GM10248 (cell line): Measurements from ENCODE around the gene ZNF688.
A peak's percentile ranks its signal among the peaks of the same experiment; 100 is the strongest.
"Not testable (repeated sequence)": the region's sequence is repeated elsewhere in the genome, so short reads cannot be mapped to it uniquely, and the experiment has no call there.

Experiments used
- CTCF ChIA-PET: fragments of 300-600 bp; sonication (Branson Sonifier 250); formaldehyde crosslinking; extraction: SDS; loops from one replicate; lab custom pipeline; 2021; ENCODE audit warnings: antibody characterized with exemption; lab: Yijun Ruan, JAX
- POLR2A ChIA-PET: fragments of 350-650 bp; sonication (Branson Sonifier 250); formaldehyde crosslinking; extraction: SDS; loops from one replicate; lab custom pipeline; 2020; ENCODE audit warnings: antibody characterized with exemption; lab: Yijun Ruan, JAX
- DNase-seq: peaks from one replicate; pipeline ENCODE4 v3.0.0; 2012; ENCODE audit errors: extremely low spot score
- TF ChIP-seq, protein P1 (sequence below): IDR thresholded peaks from 2 replicates; pipeline ENCODE4 v1.5.1; 2012; ENCODE audit warnings: mild to moderate bottlenecking, low read depth; ENCODE audit errors: extremely low read depth, missing control alignments, control extremely low read depth

The ZNF688 gene

DNA sequence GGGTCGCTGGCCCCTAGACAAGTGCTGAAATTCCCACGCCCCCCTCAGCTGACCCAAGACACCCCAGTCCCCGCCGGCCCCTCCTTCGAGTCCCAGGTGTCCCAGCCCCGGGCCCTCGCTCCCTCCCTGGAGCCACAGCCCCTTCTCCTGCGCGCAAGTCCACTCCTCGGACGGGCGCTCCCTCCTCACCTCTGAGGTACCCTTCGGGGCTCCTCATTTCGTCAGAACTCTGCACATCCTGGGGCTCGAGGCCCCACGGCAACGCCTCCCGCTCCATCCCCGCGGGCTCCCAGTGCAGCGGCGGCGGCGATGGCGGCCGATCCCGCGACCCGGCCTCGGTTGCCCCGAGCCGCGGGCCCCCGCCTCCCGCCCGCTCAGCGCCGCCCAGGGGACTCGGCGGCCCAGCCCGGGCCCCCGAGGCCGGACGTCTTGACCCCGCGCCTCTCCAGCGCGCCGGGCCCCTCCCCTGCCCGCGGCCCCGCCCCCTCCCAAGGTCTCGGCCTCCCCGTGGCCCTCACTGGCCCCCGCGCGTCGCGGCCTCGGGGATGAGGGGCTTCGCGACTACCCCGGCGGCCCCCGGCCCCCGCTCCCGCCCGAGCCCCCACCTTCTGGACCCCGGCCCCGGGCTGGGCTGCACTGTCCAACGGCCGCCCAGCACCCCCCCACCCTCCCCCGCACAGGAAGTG lies 45.2 kb downstream of the ZNF688 start, which contains the start of gene ZNF768:
Gene ZNF768 (minus strand): TSS at position 430 of the 686 bp plus-strand sequence. CDS start 153 bp downstream, at position 277.
- POLR2A ChIA-PET, result interaction anchor here (1.0 kb wide), 1 partner anchor 68 kb away, joined by 7 read pairs; no protein-coding TSS in a partner anchor
- TF ChIP-seq, protein P1, sequence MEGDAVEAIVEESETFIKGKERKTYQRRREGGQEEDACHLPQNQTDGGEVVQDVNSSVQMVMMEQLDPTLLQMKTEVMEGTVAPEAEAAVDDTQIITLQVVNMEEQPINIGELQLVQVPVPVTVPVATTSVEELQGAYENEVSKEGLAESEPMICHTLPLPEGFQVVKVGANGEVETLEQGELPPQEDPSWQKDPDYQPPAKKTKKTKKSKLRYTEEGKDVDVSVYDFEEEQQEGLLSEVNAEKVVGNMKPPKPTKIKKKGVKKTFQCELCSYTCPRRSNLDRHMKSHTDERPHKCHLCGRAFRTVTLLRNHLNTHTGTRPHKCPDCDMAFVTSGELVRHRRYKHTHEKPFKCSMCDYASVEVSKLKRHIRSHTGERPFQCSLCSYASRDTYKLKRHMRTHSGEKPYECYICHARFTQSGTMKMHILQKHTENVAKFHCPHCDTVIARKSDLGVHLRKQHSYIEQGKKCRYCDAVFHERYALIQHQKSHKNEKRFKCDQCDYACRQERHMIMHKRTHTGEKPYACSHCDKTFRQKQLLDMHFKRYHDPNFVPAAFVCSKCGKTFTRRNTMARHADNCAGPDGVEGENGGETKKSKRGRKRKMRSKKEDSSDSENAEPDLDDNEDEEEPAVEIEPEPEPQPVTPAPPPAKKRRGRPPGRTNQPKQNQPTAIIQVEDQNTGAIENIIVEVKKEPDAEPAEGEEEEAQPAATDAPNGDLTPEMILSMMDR, result no peak
- CTCF ChIA-PET, result interaction anchor here (0.9 to 1.6 kb wide), 5 partner anchors 16 to 103 kb away, joined by 3 to 7 read pairs (median 5); no protein-coding TSS in a partner anchor
- DNase-seq, result peak; percentile 84

DNA sequence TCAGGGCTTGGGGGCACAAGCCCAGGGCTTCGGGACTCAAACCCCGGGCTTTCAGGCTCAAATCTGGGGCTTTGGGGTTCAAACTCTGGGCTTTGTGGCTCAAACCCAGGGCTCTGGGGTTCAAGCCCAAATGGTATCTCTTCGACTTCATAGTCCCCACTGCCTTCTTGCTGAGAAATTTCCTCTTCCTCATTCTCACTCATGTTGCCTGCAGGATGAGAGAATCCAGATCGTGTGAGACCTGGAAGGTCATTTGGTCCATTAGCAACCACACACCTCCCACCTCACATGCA lies 45.7 kb downstream of the ZNF688 start:
- no peak for DNase-seq
- ChIA-PET CTCF (interaction anchor here (1.0 to 1.6 kb wide), 4 partner anchors 15 to 103 kb away, joined by 3 to 5 read pairs (median 4); no protein-coding TSS in a partner anchor), POLR2A (no interaction called here)
- TF ChIP-seq, protein P1, result no peak

DNA sequence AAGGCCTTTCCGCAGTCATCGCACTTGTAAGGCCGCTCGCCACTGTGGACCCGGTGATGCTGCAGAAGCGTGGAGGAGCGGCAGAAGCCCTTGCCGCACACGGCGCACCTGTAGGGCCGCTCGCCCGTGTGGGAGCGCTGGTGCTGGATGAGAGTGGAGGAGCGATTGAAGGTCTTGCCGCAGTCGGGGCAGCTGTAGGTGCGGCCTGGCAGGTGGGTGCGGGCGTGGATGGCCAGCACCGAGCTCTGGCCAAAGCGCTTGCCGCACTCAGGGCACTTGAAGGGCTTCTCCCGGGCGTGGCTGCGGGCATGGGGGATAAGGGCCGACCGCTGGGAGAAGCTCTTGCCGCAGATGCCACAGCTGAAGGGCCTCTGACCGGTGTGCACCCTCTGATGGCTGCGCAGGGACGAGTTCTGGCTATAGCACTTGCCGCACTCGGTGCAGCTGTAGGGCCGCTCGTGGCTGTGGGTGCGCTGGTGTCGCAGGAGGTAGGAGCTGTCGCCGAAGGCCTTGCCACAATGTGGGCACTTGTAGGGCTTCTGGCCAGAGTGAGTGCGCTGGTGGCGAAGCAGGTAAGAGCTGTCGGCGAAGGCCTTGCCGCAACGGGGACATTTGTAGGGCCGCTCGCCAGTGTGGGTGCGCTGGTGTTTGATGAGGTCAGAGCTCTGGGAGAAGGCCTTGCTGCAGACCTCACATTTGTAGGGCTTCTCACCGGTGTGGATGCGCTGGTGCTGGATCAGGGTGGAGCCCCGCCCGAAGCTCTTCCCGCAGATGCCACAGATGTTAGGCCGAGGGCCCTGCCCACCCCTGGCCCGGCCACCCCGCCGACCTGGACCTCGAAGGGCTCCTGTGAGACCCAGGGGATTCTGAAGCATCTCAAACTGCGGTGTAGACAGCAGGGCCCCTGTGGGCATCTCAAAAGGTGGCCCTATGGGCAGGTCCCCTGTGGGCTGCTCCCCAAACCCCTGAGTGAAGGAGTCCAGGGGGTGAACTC lies 46.6 kb downstream of the ZNF688 start:
- TF ChIP-seq, protein P1, result no peak
- ChIA-PET POLR2A (interaction anchor here (0.5 to 1.1 kb wide), 4 partner anchors 27 to 119 kb away, joined by 3 to 5 read pairs (median 4); partner anchors contain the start of gene ZNF688), CTCF (interaction anchor here (0.7 to 2.0 kb wide), 8 partner anchors 10 to 104 kb away, joined by 3 to 11 read pairs (median 4); partner anchors contain the start of genes DCTPP1 and ZNF747)

DNA sequence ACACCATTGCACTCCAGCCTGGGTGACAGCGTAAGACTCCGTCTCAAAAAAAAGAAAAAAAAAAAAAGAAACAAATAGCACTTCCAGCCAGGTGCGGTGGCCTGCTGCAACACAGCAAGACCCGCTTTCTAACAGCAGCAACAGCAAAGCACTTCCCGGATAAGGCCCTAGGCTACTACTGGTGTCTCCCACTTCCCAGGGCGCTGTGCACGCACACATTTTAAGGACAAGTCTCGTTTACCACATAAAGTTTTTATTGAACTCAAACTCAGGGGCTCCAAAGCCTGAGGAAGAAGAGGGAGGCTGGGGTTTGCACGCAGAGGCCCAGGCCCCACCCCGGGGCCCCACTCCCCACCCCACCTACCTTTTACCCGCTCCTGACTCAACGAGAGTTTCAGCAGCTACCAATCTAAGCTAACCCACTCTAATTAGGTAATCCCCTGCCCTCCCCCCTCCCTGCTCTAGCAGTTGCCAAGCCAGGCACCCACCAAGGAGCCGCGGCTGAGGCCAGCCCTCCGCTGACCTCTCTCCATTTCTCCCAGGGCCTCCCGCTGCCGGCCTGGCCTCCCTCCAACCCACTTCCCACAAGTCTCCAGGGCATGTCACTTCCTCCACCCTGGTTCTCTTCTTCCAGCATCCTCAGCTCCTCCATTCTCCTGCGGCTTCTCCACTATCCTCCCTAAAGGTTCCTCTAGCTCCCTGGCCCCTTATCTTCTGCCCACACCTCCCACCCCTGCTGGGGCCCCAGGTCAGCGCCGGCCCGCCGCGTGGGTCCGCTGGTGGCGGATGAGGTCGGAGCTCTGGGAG lies 47.5 kb downstream of the ZNF688 start:
- CTCF ChIA-PET, result interaction anchor here (1.6 to 2.0 kb wide), 3 partner anchors 11 to 94 kb away, joined by 4 to 11 read pairs (median 7); partner anchors contain the start of genes DCTPP1 and ZNF747
- DNase-seq, result no peak
- POLR2A ChIA-PET, result interaction anchor here (0.5 to 1.1 kb wide), 2 partner anchors 48 to 120 kb away, joined by 3 to 4 read pairs; partner anchors contain the start of gene ZNF688
- TF ChIP-seq, protein P1, result no peak

More for the DNA sequence above, 46.6 kb downstream of the ZNF688 start:
- DNase-seq, result no peak

DNA sequence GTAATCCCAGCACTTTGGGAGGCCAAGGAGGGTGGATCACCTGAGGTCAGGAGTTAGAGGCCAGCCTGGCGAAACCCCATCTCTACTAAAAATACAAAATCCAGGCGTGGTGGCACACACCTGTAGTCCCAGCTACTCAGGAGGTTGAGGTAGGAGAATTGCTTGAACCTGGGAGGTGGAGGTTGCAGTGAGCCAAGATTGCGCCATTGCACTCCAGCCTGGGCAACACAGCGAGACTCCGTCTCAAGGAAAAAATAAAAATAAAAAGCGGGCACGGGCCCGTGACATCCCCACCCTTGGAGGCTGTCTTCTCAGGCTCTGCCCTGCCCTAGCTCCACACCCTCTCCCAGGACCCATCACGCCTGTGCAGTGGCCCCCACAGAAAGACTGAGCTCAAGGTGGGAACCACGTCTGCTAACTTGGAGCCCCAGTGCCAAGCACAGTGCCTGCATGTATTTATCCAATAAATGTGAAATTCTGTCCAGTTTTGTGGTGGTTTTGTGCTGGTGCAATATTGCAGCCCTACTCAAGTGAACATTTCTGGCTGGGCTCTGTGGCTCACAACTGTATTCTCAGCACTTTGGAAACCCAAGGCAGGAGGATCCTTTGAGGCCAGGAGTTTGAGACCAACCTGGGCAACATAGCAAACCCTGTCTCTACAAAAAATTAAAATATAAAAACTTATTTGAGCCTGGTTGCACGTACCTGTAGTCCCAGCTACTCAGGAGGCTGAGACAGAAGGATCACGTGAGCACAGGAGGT lies 48.6 kb downstream of the ZNF688 start:
- CTCF ChIA-PET, result interaction anchor here (1.8 kb wide), 1 partner anchor 13 kb away, joined by 8 read pairs; the partner anchor contains the start of gene ZNF747

More for the DNA sequence above, 48.6 kb downstream of the ZNF688 start:
- POLR2A ChIA-PET, DNase-seq: not testable (repeated sequence)
